ENCODE data around the gene MAB21L3. TPM values are rescaled to one million over a fixed set of nuclear protein-coding genes. Genes with fewer than 3 reads are reported as not detected.

The MAB21L3 gene
- total and polyA plus RNA-seq, 2 donors: 0.14 to 0.23 TPM

GRCh38 chr1:116104667-116105066, 6.5 kb upstream of the MAB21L3 start:
- no peaks in the 10 kb centered on the region for H3K9me3 ChIP-seq (ENCODE audit: control insufficient read depth in 2 of 2, insufficient read depth in 1 of 2, low read length in 1 of 2)
- no peak overlapping the region for H3K4me3 ChIP-seq (ENCODE audit: low read length in 2 of 2)
- no peaks in the 10 kb centered on the region for H3K27me3 ChIP-seq (ENCODE audit: control insufficient read depth in 2 of 2, insufficient read depth in 1 of 2, low read length in 1 of 2)
- WGBS: 95% methylated on average over 3 of the region's 3 CpGs
- H3K36me3 ChIP-seq (ENCODE audit: control insufficient read depth in 2 of 2, insufficient read depth in 2 of 2, low read length in 1 of 2): no peaks in the 10 kb centered on the region
- DNase-seq (ENCODE audit: low read depth in 6 of 9, low spot score in 9 of 9): no peak
- no peaks in the 10 kb centered on the region for H3K4me1 ChIP-seq (ENCODE audit: control insufficient read depth in 2 of 2, insufficient read depth in 2 of 2, low read length in 2 of 2)
- H3K27ac ChIP-seq (ENCODE audit: low read depth in 1 of 2, low read length in 1 of 2): no peak overlapping the region

DNA sequence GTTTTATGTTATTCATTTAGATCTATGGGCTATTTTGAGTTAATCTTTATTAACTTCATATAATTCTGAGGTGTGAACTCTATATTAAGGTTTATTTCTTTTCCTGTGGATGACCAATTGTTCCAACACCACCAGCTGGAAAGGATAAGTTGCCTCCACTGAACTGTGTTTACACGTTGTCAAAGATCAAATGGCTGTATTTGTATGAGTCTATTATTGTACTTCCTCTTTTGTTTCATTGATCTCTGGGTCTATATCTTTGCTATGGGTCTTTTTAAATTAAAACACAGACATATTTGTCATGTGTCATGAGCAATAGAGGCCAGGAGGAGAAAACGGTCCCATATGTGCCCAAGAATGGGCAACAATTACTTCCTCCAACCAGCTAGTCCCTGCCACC, 5.2 kb upstream of the MAB21L3 start:
- no peaks in the 10 kb centered on the region for H3K4me1 ChIP-seq (ENCODE audit: control insufficient read depth in 2 of 2, insufficient read depth in 2 of 2, low read length in 2 of 2)
- H3K27me3 ChIP-seq (ENCODE audit: control insufficient read depth in 2 of 2, insufficient read depth in 1 of 2, low read length in 1 of 2): no peaks in the 10 kb centered on the region
- H3K4me3 ChIP-seq (ENCODE audit: low read length in 2 of 2): no peak overlapping the region
- H3K27ac ChIP-seq (ENCODE audit: low read depth in 1 of 2, low read length in 1 of 2): no peak overlapping the region
- no peaks in the 10 kb centered on the region for H3K9me3 ChIP-seq (ENCODE audit: control insufficient read depth in 2 of 2, insufficient read depth in 1 of 2, low read length in 1 of 2)
- DNase-seq (ENCODE audit: low read depth in 6 of 9, low spot score in 9 of 9): no peak
- no peaks in the 10 kb centered on the region for H3K36me3 ChIP-seq (ENCODE audit: control insufficient read depth in 2 of 2, insufficient read depth in 2 of 2, low read length in 1 of 2)
- 69% methylated on average over 2 of the region's 2 CpGs for WGBS

GRCh38 chr1:116106646-116107045, 4.6 kb upstream of the MAB21L3 start:
- DNase-seq (ENCODE audit: low read depth in 6 of 9, low spot score in 9 of 9): no peak
- no peak overlapping the region for H3K4me3 ChIP-seq (ENCODE audit: low read length in 2 of 2)
- no peak overlapping the region for H3K27ac ChIP-seq (ENCODE audit: low read depth in 1 of 2, low read length in 1 of 2)
- H3K9me3 ChIP-seq (ENCODE audit: control insufficient read depth in 2 of 2, insufficient read depth in 1 of 2, low read length in 1 of 2): no peaks in the 10 kb centered on the region
- no peaks in the 10 kb centered on the region for H3K27me3 ChIP-seq (ENCODE audit: control insufficient read depth in 2 of 2, insufficient read depth in 1 of 2, low read length in 1 of 2)
- H3K4me1 ChIP-seq (ENCODE audit: control insufficient read depth in 2 of 2, insufficient read depth in 2 of 2, low read length in 2 of 2): no peaks in the 10 kb centered on the region
- H3K36me3 ChIP-seq (ENCODE audit: control insufficient read depth in 2 of 2, insufficient read depth in 2 of 2, low read length in 1 of 2): no peaks in the 10 kb centered on the region
- 98% methylated on average over 4 of the region's 4 CpGs for WGBS

DNA sequence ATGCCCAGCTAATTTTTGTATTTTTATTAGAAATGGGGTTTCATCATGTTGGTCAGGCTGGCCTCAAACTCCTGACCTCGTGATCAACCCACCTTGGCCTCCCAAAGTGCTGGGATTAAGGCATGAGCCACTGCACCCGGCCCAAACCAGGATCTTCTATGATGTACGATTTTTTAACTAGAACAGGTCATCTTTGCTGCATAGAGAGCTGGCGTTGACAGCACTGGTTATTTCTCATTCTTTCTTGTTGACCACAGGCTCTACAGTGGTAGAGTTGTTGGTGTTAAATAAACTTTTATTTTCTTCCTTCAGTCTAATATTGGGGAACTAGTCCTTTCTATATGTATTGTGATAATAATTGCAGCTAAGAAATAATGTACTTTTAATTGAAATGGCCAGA, 3.8 kb upstream of the MAB21L3 start:
- H3K4me1 ChIP-seq (ENCODE audit: control insufficient read depth in 2 of 2, insufficient read depth in 2 of 2, low read length in 2 of 2): no peaks in the 10 kb centered on the region
- DNase-seq (ENCODE audit: low read depth in 6 of 9, low spot score in 9 of 9): no peak
- H3K4me3 ChIP-seq (ENCODE audit: low read length in 2 of 2): no peak overlapping the region
- no peaks in the 10 kb centered on the region for H3K27me3 ChIP-seq (ENCODE audit: control insufficient read depth in 2 of 2, insufficient read depth in 1 of 2, low read length in 1 of 2)
- no peaks in the 10 kb centered on the region for H3K9me3 ChIP-seq (ENCODE audit: control insufficient read depth in 2 of 2, insufficient read depth in 1 of 2, low read length in 1 of 2)
- no peak overlapping the region for H3K27ac ChIP-seq (ENCODE audit: low read depth in 1 of 2, low read length in 1 of 2)
- WGBS: 95% methylated on average over 4 of the region's 4 CpGs
- no peaks in the 10 kb centered on the region for H3K36me3 ChIP-seq (ENCODE audit: control insufficient read depth in 2 of 2, insufficient read depth in 2 of 2, low read length in 1 of 2)

DNA sequence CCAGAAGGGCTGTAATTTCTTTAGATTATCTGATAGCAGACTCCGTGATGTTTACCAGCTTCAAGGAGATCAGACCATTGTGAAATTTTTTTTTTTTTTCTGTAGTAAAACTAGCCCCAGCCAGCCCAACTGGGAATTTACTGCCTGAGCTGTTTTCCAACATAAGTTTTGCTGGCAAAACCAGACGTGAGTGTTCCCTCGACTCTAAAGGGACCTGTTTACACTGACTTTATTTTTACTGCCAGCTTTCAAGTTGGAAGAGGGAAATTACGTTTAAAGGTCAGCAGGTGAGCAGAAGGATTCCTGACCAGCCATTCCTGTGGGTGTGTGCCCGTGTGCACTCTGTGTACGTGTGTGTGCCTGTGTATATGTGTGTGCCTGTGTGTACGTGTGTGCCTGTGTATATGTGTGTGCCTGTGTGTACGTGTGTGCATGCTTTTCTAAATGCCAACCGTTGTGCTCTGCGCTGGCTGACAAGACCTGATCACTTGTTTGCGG, 374 bp downstream of the MAB21L3 start:
- no peak for DNase-seq (ENCODE audit: low read depth in 6 of 9, low spot score in 9 of 9)
- Histone ChIP-seq H3K9me3 (ENCODE audit: control insufficient read depth in 2 of 2, insufficient read depth in 1 of 2, low read length in 1 of 2) (no peaks in the 10 kb centered on the region), H3K27ac (ENCODE audit: low read depth in 1 of 2, low read length in 1 of 2) (no peak overlapping the region), H3K36me3 (ENCODE audit: control insufficient read depth in 2 of 2, insufficient read depth in 2 of 2, low read length in 1 of 2) (no peaks in the 10 kb centered on the region), H3K4me3 (ENCODE audit: low read length in 2 of 2) (no peak overlapping the region), H3K27me3 (ENCODE audit: control insufficient read depth in 2 of 2, insufficient read depth in 1 of 2, low read length in 1 of 2) (no peaks in the 10 kb centered on the region), H3K4me1 (ENCODE audit: control insufficient read depth in 2 of 2, insufficient read depth in 2 of 2, low read length in 2 of 2) (no peaks in the 10 kb centered on the region)
- 87% methylated on average over 11 of the region's 11 CpGs for WGBS

GRCh38 chr1:116112388-116113140, 1.4 kb downstream of the MAB21L3 start:
- H3K9me3 ChIP-seq (ENCODE audit: control insufficient read depth in 2 of 2, insufficient read depth in 1 of 2, low read length in 1 of 2): no peaks in the 10 kb centered on the region
- no peaks in the 10 kb centered on the region for H3K36me3 ChIP-seq (ENCODE audit: control insufficient read depth in 2 of 2, insufficient read depth in 2 of 2, low read length in 1 of 2)
- no peak overlapping the region for H3K27ac ChIP-seq (ENCODE audit: low read depth in 1 of 2, low read length in 1 of 2)
- DNase-seq (ENCODE audit: low read depth in 6 of 9, low spot score in 9 of 9): no peak
- 92% methylated on average over 4 of the region's 4 CpGs for WGBS
- H3K4me1 ChIP-seq (ENCODE audit: control insufficient read depth in 2 of 2, insufficient read depth in 2 of 2, low read length in 2 of 2): no peaks in the 10 kb centered on the region
- no peaks in the 10 kb centered on the region for H3K27me3 ChIP-seq (ENCODE audit: control insufficient read depth in 2 of 2, insufficient read depth in 1 of 2, low read length in 1 of 2)
- H3K4me3 ChIP-seq (ENCODE audit: low read length in 2 of 2): no peak overlapping the region

DNA sequence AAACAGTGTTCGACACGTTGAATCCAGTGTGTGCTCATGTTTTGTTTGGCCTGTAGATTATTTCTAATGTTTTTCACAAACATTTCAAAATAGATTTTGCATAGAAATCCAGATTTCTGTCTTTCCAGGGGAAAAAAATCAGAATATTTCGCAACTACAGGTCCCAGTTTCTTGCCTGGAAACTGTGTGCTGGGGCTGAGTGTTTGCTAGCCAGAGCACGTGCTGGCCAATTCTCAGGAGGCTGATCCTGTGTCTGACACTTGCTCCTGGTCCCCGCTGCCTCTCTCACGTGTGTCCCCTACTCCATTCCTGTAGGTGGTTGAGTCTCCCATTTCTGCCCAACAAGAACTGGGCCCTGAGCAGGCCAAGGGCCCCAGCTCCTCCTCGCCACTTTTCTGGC, 2.4 kb downstream of the MAB21L3 start:
- 95% methylated on average over 7 of the region's 7 CpGs for WGBS
- no peaks in the 10 kb centered on the region for H3K36me3 ChIP-seq (ENCODE audit: control insufficient read depth in 2 of 2, insufficient read depth in 2 of 2, low read length in 1 of 2)
- H3K4me1 ChIP-seq (ENCODE audit: control insufficient read depth in 2 of 2, insufficient read depth in 2 of 2, low read length in 2 of 2): no peaks in the 10 kb centered on the region
- no peak for DNase-seq (ENCODE audit: low read depth in 6 of 9, low spot score in 9 of 9)
- no peaks in the 10 kb centered on the region for H3K9me3 ChIP-seq (ENCODE audit: control insufficient read depth in 2 of 2, insufficient read depth in 1 of 2, low read length in 1 of 2)
- H3K27me3 ChIP-seq (ENCODE audit: control insufficient read depth in 2 of 2, insufficient read depth in 1 of 2, low read length in 1 of 2): no peaks in the 10 kb centered on the region
- no peak overlapping the region for H3K27ac ChIP-seq (ENCODE audit: low read depth in 1 of 2, low read length in 1 of 2)
- no peak overlapping the region for H3K4me3 ChIP-seq (ENCODE audit: low read length in 2 of 2)

GRCh38 chr1:116115476-116116439, 4.6 kb downstream of the MAB21L3 start:
- DNase-seq (ENCODE audit: low read depth in 6 of 9, low spot score in 9 of 9): no peak
- no peaks in the 10 kb centered on the region for H3K9me3 ChIP-seq (ENCODE audit: control insufficient read depth in 2 of 2, insufficient read depth in 1 of 2, low read length in 1 of 2)
- H3K27me3 ChIP-seq (ENCODE audit: control insufficient read depth in 2 of 2, insufficient read depth in 1 of 2, low read length in 1 of 2): no peaks in the 10 kb centered on the region
- H3K4me3 ChIP-seq (ENCODE audit: low read length in 2 of 2): no peak overlapping the region
- no peaks in the 10 kb centered on the region for H3K36me3 ChIP-seq (ENCODE audit: control insufficient read depth in 2 of 2, insufficient read depth in 2 of 2, low read length in 1 of 2)
- no peaks in the 10 kb centered on the region for H3K4me1 ChIP-seq (ENCODE audit: control insufficient read depth in 2 of 2, insufficient read depth in 2 of 2, low read length in 2 of 2)
- no peak overlapping the region for H3K27ac ChIP-seq (ENCODE audit: low read depth in 1 of 2, low read length in 1 of 2)
- WGBS: 93% methylated on average over 4 of the region's 4 CpGs

GRCh38 chr1:116118471-116118870, 7.3 kb downstream of the MAB21L3 start:
- Histone ChIP-seq H3K4me1 (ENCODE audit: control insufficient read depth in 2 of 2, insufficient read depth in 2 of 2, low read length in 2 of 2) (no peaks in the 10 kb centered on the region), H3K9me3 (ENCODE audit: control insufficient read depth in 2 of 2, insufficient read depth in 1 of 2, low read length in 1 of 2) (no peaks in the 10 kb centered on the region), H3K36me3 (ENCODE audit: control insufficient read depth in 2 of 2, insufficient read depth in 2 of 2, low read length in 1 of 2) (no peaks in the 10 kb centered on the region), H3K4me3 (ENCODE audit: low read length in 2 of 2) (no peak overlapping the region), H3K27me3 (ENCODE audit: control insufficient read depth in 2 of 2, insufficient read depth in 1 of 2, low read length in 1 of 2) (no peaks in the 10 kb centered on the region), H3K27ac (ENCODE audit: low read depth in 1 of 2, low read length in 1 of 2) (no peak overlapping the region)
- no peak for DNase-seq (ENCODE audit: low read depth in 6 of 9, low spot score in 9 of 9)
- 93% methylated on average over 3 of the region's 3 CpGs for WGBS
